SJCRH30 (cell line): ENCODE data around the gene SLC39A3. TPM values are rescaled to one million over a fixed set of nuclear protein-coding genes. Genes with fewer than 3 reads are reported as not detected.
"Not testable (repeated sequence)": the region's sequence is repeated elsewhere in the genome, so short reads cannot be mapped to it uniquely, and the experiment has no call there.

Source experiments
- DNase-seq, 2 experiments: peaks; one replicate each; pipeline ENCODE4 v3.0.0-alpha.2; 2015 to 2020
- H3K27ac ChIP-seq: fragments of 250-450 bp; sonication (Bioruptor Pico); 2 replicates; pipeline ENCODE4 v1.5.1; 2020; ENCODE audit warnings: mild to moderate bottlenecking, moderate library complexity
- H3K27me3 ChIP-seq: fragments of 250-450 bp; sonication (Bioruptor Pico); 2 replicates; pipeline ENCODE4 v1.5.1; 2020; ENCODE audit warnings: mild to moderate bottlenecking, moderate library complexity
- H3K36me3 ChIP-seq: fragments of 250-450 bp; sonication (Bioruptor Pico); 2 replicates; pipeline ENCODE4 v1.5.1; 2020; ENCODE audit warnings: mild to moderate bottlenecking, moderate library complexity
- H3K4me1 ChIP-seq: fragments of 250-450 bp; sonication (Bioruptor Pico); 2 replicates; pipeline ENCODE4 v1.5.1; 2020; ENCODE audit warnings: mild to moderate bottlenecking, moderate library complexity
- H3K4me3 ChIP-seq: fragments of 250-450 bp; sonication (Bioruptor Pico); 2 replicates; pipeline ENCODE4 v1.5.1; 2020; ENCODE audit warnings: mild to moderate bottlenecking, moderate library complexity
- H3K9me3 ChIP-seq: fragments of 250-450 bp; sonication (Bioruptor Pico); replicated peaks from 2 replicates; pipeline ENCODE4 v1.5.1; 2020; ENCODE audit warnings: mild to moderate bottlenecking, moderate library complexity
- total RNA-seq: library from RNA; depleted of rRNA; stranded (reverse); fragments of >200 nt; shearing (Covaris generic); gene quantifications from 2 replicates; pipeline ENCODE4 v1.2.3, GENCODE V29; 2014

Gene SLC39A3
- total RNA-seq, 1 experiment from 2014 or later: 19.5 TPM

GRCh38 chr19:2715470-2716274 is 24.1 kb downstream of the SLC39A3 start:
- H3K27ac ChIP-seq: no peak overlapping the region

GRCh38 chr19:2714531-2715269 is 25.1 kb downstream of the SLC39A3 start:
- Histone ChIP-seq H3K4me3 (no peak overlapping the region), H3K4me1 (no peaks in the 10 kb centered on the region), H3K9me3 (peaks cover 5% of the 10 kb centered on the region; the same call in 1 of the 2 replicates), H3K27ac (no peak overlapping the region), H3K36me3 (no peaks in the 10 kb centered on the region), H3K27me3 (no peaks in the 10 kb centered on the region)
- no peak for DNase-seq

More at GRCh38 chr19:2715470-2716274, 24.1 kb downstream of the SLC39A3 start:
- H3K9me3 ChIP-seq: peaks cover 5% of the 10 kb centered on the region; the same call in 1 of the 2 replicates
- H3K36me3 ChIP-seq: no peaks in the 10 kb centered on the region
- no peak for DNase-seq
- no peaks in the 10 kb centered on the region for H3K27me3 ChIP-seq
- H3K4me1 ChIP-seq: no peaks in the 10 kb centered on the region
- H3K4me3 ChIP-seq: no peak overlapping the region

GRCh38 chr19:2714102-2714501 is 25.7 kb downstream of the SLC39A3 start:
- not testable (repeated sequence) for H3K4me1 ChIP-seq, DNase-seq, H3K27ac ChIP-seq, H3K27me3 ChIP-seq, H3K9me3 ChIP-seq, H3K4me3 ChIP-seq, H3K36me3 ChIP-seq

GRCh38 chr19:2713170-2713569 is 26.6 kb downstream of the SLC39A3 start:
- not testable (repeated sequence) for H3K4me1 ChIP-seq, H3K4me3 ChIP-seq, H3K36me3 ChIP-seq, H3K27ac ChIP-seq, H3K27me3 ChIP-seq, H3K9me3 ChIP-seq, DNase-seq

- H3K27ac ChIP-seq: no peak overlapping the region
- no peaks in the 10 kb centered on the region for H3K36me3 ChIP-seq
- no peaks in the 10 kb centered on the region for H3K27me3 ChIP-seq
- no peak overlapping the region for H3K4me3 ChIP-seq
- DNase-seq: no peak
- H3K4me1 ChIP-seq: no peaks in the 10 kb centered on the region
- H3K9me3 ChIP-seq: peaks cover 5% of the 10 kb centered on the region; the same call in 1 of the 2 replicates
Observed at GRCh38 chr19:2711875-2712205, 28.0 kb downstream of the SLC39A3 start.

GRCh38 chr19:2711172-2711874 is 28.5 kb downstream of the SLC39A3 start:
- H3K27me3 ChIP-seq: no peaks in the 10 kb centered on the region
- H3K27ac ChIP-seq: no peak overlapping the region
- no peak for DNase-seq

GRCh38 chr19:2706251-2706650 is 33.6 kb downstream of the SLC39A3 start:
- no peak overlapping the region for H3K4me3 ChIP-seq
- DNase-seq: no peak
- H3K9me3 ChIP-seq: no peaks in the 10 kb centered on the region
- no peak overlapping the region for H3K27ac ChIP-seq
- H3K27me3 ChIP-seq: no peaks in the 10 kb centered on the region
- no peaks in the 10 kb centered on the region for H3K36me3 ChIP-seq
- no peaks in the 10 kb centered on the region for H3K4me1 ChIP-seq

More at GRCh38 chr19:2711172-2711874, 28.5 kb downstream of the SLC39A3 start:
- H3K4me3 ChIP-seq: no peak overlapping the region
- peaks cover 5% of the 10 kb centered on the region; the same call in 1 of the 2 replicates for H3K9me3 ChIP-seq
- H3K36me3 ChIP-seq: no peaks in the 10 kb centered on the region
- no peaks in the 10 kb centered on the region for H3K4me1 ChIP-seq

GRCh38 chr19:2703691-2704216 is 36.1 kb downstream of the SLC39A3 start:
- H3K36me3 ChIP-seq: no peaks in the 10 kb centered on the region
- no peaks in the 10 kb centered on the region for H3K27me3 ChIP-seq
- H3K4me3 ChIP-seq: no peak overlapping the region
- H3K9me3 ChIP-seq: no peaks in the 10 kb centered on the region
- H3K27ac ChIP-seq: no peak overlapping the region
- H3K4me1 ChIP-seq: no peaks in the 10 kb centered on the region
- no peak for DNase-seq

GRCh38 chr19:2703077-2703437 is 36.8 kb downstream of the SLC39A3 start:
- Histone ChIP-seq H3K36me3 (no peaks in the 10 kb centered on the region), H3K9me3 (no peaks in the 10 kb centered on the region), H3K4me1 (no peaks in the 10 kb centered on the region), H3K4me3 (no peak overlapping the region), H3K27me3 (no peaks in the 10 kb centered on the region), H3K27ac (no peak overlapping the region)
- no peak for DNase-seq

- H3K36me3 ChIP-seq: no peaks in the 10 kb centered on the region
- H3K4me1 ChIP-seq: no peaks in the 10 kb centered on the region
- H3K27me3 ChIP-seq: no peaks in the 10 kb centered on the region
- no peaks in the 10 kb centered on the region for H3K9me3 ChIP-seq
- H3K27ac ChIP-seq: no peak within 1 kb of the TSS
- no peak for DNase-seq
- H3K4me3 ChIP-seq: no peak within 1 kb of the TSS
Observed at GRCh38 chr19:2702170-2703076, 37.4 kb downstream of the SLC39A3 start, which contains the start of gene GNG7. TSS of gene GNG7 (minus strand) at chr19:2702694. CDS start at chr19:2520688, 182,006 bp downstream.

- H3K4me3 ChIP-seq: no peak overlapping the region
- H3K4me1 ChIP-seq: no peaks in the 10 kb centered on the region
- no peaks in the 10 kb centered on the region for H3K36me3 ChIP-seq
- H3K27ac ChIP-seq: no peak overlapping the region
- H3K9me3 ChIP-seq: no peaks in the 10 kb centered on the region
- DNase-seq: no peak
- no peaks in the 10 kb centered on the region for H3K27me3 ChIP-seq
Observed at GRCh38 chr19:2701361-2702169, 38.3 kb downstream of the SLC39A3 start.

- Histone ChIP-seq H3K4me3 (no peak overlapping the region), H3K4me1 (no peaks in the 10 kb centered on the region), H3K36me3 (no peaks in the 10 kb centered on the region), H3K27ac (no peak overlapping the region), H3K27me3 (no peaks in the 10 kb centered on the region), H3K9me3 (no peaks in the 10 kb centered on the region)
- no peak for DNase-seq
Observed at GRCh38 chr19:2700660-2701360, 39.0 kb downstream of the SLC39A3 start.
